Upper lobe of right lung (tissue), 1 donor: ENCODE results near the gene P2RX3. TPM values are rescaled to one million over a fixed set of nuclear protein-coding genes. Genes with fewer than 3 reads are reported as not detected.

Experiments
- ATAC-seq: fragments of 200-7000 bp; cut with Tn5 transposase; one replicate; pipeline ENCODE4 v1.9.1; 2020; ENCODE audit warnings: mild to moderate bottlenecking, moderate library complexity
- DNase-seq: peaks from one replicate; pipeline ENCODE4 v3.0.0-alpha.2; 2020
- H3K27ac ChIP-seq: fragments of 200-600 bp; one replicate; pipeline ENCODE4 v1.8.0; 2022
- H3K27me3 ChIP-seq: fragments of 200-600 bp; one replicate; pipeline ENCODE4 v1.8.0; 2022; ENCODE audit warnings: mild to moderate bottlenecking
- H3K36me3 ChIP-seq: fragments of 200-600 bp; one replicate; pipeline ENCODE4 v1.8.0; 2022
- H3K4me1 ChIP-seq: fragments of 200-600 bp; one replicate; pipeline ENCODE4 v1.8.0; 2022
- H3K4me3 ChIP-seq: fragments of 200-600 bp; one replicate; pipeline ENCODE4 v1.8.0; 2022; ENCODE audit warnings: mild to moderate bottlenecking
- H3K9me3 ChIP-seq: fragments of 200-600 bp; one replicate; pipeline ENCODE4 v1.8.0; 2022
- CTCF ChIP-seq: fragments of 200-600 bp; IDR thresholded peaks from one replicate; pipeline ENCODE4 v1.8.0; 2022; ENCODE audit warnings: antibody characterized with exemption
- intact Hi-C: fragments of 100-400 bp; cut with DNase I; formaldehyde crosslinking; loops from one replicate; pipeline ENCODE4 v1.11.0; 2022
- total RNA-seq: library from RNA; stranded (reverse); fragmentation: NEBNext Ultra II Directional; extraction: Animal tissue kit (Norgen Biotek cat#: 25700); gene quantifications from one replicate; pipeline ENCODE4 v1.2.1, GENCODE V29; 2021
- donor health status: DM: no; HTN: yes; CAD: no; lungs with severe emphysema.

P2RX3 gene
- total RNA-seq, 1 donor from 2014 or later = not detected

GRCh38 chr11:57311109-57311936, 26.8 kb upstream of the P2RX3 start:
- H3K27me3 ChIP-seq = no peaks in the 10 kb centered on the region
- H3K27ac ChIP-seq = peak overlapping the region; percentile 78

GRCh38 chr11:57312511-57313021, 25.6 kb upstream of the P2RX3 start:
- DNase-seq (peak; percentile 44), ATAC-seq (no peak)
- Histone ChIP-seq H3K4me1 (peaks cover 74% of the 10 kb centered on the region), H3K36me3 (peaks cover 75% of the 10 kb centered on the region), H3K27me3 (no peaks in the 10 kb centered on the region), H3K4me3 (no peak overlapping the region), H3K9me3 (no peaks in the 10 kb centered on the region), H3K27ac (peak overlapping the region; percentile 78)
- intact Hi-C loops = no loop called here
- TF ChIP-seq CTCF = no peak

More at GRCh38 chr11:57311109-57311936, 26.8 kb upstream of the P2RX3 start:
- H3K4me1 ChIP-seq = peaks cover 74% of the 10 kb centered on the region
- peak overlapping the region; percentile 51 for H3K4me3 ChIP-seq
- no peak for TF ChIP-seq CTCF
- peak; percentile 95 for DNase-seq
- peak; percentile 95 for ATAC-seq
- intact Hi-C loops = no loop called here
- peaks cover 62% of the 10 kb centered on the region for H3K36me3 ChIP-seq
- no peaks in the 10 kb centered on the region for H3K9me3 ChIP-seq

GRCh38 chr11:57313071-57313787, 24.9 kb upstream of the P2RX3 start:
- Histone ChIP-seq H3K9me3 (no peaks in the 10 kb centered on the region), H3K27me3 (no peaks in the 10 kb centered on the region), H3K36me3 (peaks cover 73% of the 10 kb centered on the region), H3K4me1 (peaks cover 73% of the 10 kb centered on the region), H3K4me3 (no peak overlapping the region), H3K27ac (no peak overlapping the region)
- DNase-seq (peak; percentile 66), ATAC-seq (no peak)
- no peak for TF ChIP-seq CTCF
- intact Hi-C loops = no loop called here

- H3K27ac ChIP-seq = no peak overlapping the region
- H3K27me3 ChIP-seq = no peaks in the 10 kb centered on the region
- no peak overlapping the region for H3K4me3 ChIP-seq
- peaks cover 73% of the 10 kb centered on the region for H3K4me1 ChIP-seq
- peaks cover 76% of the 10 kb centered on the region for H3K36me3 ChIP-seq
- H3K9me3 ChIP-seq = no peaks in the 10 kb centered on the region
- ATAC-seq = no peak
- peak; percentile 40 for DNase-seq
- intact Hi-C loops = no loop called here
- TF ChIP-seq CTCF = no peak
These were observed 24.4 kb upstream of the P2RX3 start for GRCh38 chr11:57313788-57314135.

GRCh38 chr11:57314221-57314973, 23.8 kb upstream of the P2RX3 start:
- Histone ChIP-seq H3K4me1 (peaks cover 73% of the 10 kb centered on the region), H3K9me3 (no peaks in the 10 kb centered on the region), H3K4me3 (no peak overlapping the region), H3K27me3 (no peaks in the 10 kb centered on the region), H3K27ac (no peak overlapping the region), H3K36me3 (peaks cover 78% of the 10 kb centered on the region)
- DNase-seq = peak; percentile 55
- no peak for ATAC-seq
- intact Hi-C loops = no loop called here
- TF ChIP-seq CTCF = no peak
